ENCODE data around the gene LRIT1.

The LRIT1 gene

DNA sequence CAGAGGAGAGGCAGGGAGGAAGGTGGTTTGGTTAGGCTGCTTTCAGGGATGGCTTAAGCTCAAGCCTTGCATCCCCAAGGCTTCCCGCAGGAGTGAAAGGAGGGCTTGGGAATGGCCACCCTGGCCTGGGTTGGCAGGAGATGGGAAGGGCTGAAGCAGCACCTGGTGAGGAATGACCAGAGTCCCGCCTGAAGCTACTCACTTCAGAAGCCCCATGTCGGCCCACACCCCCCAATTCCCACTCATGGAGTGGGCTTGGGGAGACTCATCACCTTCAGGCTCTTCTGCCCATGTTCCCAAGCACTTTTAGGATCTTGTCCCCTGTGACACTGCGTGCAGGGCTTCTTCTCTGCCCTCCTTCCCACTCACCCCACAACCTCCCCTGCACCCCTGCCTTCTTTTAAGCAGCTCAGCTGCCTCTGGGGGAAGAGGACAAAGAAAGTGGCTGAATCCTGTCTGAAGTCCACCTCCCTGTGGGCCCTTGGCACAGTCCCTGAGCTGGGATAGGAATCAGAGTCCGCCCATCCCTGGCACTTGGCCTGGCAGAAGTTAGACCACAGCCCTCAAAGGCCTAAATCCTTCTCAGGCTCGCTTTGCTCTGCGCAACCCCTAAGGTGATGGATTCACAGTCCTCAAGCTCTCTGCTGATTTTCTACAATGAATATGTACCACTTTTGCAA is 20.0 kb upstream of the LRIT1 start:
- Mint-ChIP-seq H3K4me1 (peaks cover 6% of the 10 kb centered on the region), H3K27me3 (peaks cover 65% of the 10 kb centered on the region), H3K27ac (no peak overlapping the region), H3K9me3 (no peaks in the 10 kb centered on the region), H3K4me3 (no peak overlapping the region), H3K36me3 (no peaks in the 10 kb centered on the region)
- no peak for ATAC-seq

DNA sequence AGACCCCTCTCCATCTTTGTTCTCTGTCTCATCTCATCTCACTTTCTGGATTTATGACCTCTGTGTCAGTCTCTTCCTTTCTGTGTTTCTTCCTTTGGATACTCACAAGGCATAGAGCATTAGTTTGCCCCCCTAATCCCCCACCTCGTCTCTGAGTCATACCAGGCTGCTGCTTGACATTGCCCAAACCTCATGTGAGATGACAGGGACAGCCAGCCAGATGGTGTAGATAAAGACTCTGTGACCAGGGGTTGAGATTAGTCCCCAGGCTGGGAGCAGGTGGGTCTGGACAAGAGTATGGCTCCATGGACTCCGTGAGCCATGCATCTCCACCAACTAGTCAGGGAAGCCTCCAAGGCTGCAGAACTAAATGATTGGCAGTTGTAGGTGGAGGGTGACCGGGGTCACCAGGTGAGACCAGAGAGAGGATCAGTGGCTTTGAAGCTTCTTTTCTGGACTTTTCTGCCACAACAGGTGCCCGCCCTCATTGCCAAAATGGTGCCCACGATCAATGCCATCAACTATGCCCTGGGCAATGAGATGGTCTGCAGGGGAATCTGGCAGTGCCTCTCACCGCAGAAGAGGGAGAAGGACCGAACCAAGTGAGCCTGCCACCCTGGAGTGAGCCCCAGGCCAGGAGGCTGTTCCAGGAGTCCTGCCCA is 16.8 kb upstream of the LRIT1 start:
- Mint-ChIP-seq H3K9me3 (no peaks in the 10 kb centered on the region), H3K27ac (no peak overlapping the region)
- no peak for ATAC-seq

DNA sequence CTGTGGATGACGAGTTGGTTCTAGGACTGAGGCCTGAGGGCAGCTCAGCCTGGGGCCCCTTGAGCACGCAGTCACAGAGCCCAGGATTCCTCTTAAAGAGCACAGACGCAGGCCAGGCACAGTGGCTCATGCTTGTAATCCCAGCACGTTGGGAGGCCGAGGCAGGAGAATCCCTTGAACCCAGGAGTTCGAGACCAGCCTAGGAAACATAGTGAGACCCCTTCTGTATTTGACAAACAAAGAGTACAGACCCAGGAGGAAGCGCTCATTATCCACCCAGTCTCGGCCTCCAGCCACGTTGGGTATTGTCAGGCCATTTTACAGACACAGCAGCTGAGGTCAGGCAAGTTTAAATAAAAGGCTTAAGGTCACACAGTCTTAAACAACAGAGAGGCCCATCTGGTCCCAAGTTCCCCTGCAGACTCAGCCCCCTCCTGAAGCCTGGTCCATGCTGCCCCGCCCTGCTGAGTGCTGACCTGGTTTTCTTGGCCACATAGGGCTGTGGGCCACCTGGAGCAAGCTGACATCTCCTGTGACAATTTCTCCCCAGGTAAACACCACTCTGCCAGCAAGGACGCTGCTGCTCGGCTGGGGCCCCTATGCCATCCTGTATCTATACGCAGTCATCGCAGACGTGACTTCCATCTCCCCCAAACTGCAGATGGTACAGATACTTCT is 16.1 kb upstream of the LRIT1 start:
- no peak for ATAC-seq
- no peaks in the 10 kb centered on the region for H3K36me3 Mint-ChIP-seq
- H3K9me3 Mint-ChIP-seq = no peaks in the 10 kb centered on the region
- H3K4me3 Mint-ChIP-seq = no peak overlapping the region
- H3K27ac Mint-ChIP-seq = no peak overlapping the region
- H3K4me1 Mint-ChIP-seq = no peaks in the 10 kb centered on the region
- H3K27me3 Mint-ChIP-seq = peaks cover 33% of the 10 kb centered on the region

More for the DNA sequence above, 16.8 kb upstream of the LRIT1 start:
- peaks cover 39% of the 10 kb centered on the region for H3K27me3 Mint-ChIP-seq
- H3K4me1 Mint-ChIP-seq = no peaks in the 10 kb centered on the region
- H3K36me3 Mint-ChIP-seq = no peaks in the 10 kb centered on the region
- H3K4me3 Mint-ChIP-seq = no peak overlapping the region

DNA sequence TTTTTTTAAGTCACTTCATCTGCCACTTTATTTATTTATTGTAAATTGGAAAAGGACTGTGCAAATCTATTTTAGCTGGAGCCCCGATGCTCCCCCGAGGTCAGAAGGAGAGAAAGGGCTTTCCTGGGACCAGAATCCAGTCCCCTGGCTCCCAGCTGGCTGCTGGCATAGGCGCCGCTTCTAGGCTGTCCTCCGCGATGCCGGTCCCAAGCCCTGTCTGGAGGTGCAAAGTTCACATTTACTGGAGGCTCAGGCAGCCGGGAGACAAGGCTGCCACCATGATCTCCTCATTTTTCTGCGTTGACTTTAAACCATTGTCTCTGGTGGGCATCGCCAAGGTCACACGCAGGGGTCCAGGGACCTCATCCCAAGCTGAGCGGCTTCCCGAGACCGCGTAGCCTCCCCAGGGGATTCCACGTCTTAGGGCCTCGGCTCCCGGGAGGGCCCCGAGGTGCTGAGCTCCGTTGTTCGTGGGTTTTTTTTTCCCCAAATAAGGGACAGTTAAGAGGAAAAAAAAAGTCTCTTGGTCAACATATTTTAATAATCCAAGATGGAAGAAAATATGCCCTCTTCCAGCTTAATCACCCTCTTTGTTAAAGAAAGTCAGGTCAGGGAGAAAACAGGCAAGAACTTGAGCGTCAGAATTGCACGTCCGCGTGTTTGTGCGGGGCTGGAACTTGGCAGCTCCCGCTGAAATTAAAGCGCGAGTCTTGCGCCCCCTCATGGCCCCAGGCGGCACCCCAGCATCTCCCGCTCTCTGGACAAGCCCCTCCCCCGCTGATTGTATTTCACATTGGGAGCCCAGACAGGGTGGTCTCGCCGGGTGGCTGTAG is 15.4 kb upstream of the LRIT1 start:
- Mint-ChIP-seq H3K36me3 (no peaks in the 10 kb centered on the region), H3K4me1 (no peaks in the 10 kb centered on the region), H3K27me3 (peaks cover 32% of the 10 kb centered on the region), H3K4me3 (no peak overlapping the region), H3K27ac (no peak overlapping the region), H3K9me3 (no peaks in the 10 kb centered on the region)
- no peak for ATAC-seq

DNA sequence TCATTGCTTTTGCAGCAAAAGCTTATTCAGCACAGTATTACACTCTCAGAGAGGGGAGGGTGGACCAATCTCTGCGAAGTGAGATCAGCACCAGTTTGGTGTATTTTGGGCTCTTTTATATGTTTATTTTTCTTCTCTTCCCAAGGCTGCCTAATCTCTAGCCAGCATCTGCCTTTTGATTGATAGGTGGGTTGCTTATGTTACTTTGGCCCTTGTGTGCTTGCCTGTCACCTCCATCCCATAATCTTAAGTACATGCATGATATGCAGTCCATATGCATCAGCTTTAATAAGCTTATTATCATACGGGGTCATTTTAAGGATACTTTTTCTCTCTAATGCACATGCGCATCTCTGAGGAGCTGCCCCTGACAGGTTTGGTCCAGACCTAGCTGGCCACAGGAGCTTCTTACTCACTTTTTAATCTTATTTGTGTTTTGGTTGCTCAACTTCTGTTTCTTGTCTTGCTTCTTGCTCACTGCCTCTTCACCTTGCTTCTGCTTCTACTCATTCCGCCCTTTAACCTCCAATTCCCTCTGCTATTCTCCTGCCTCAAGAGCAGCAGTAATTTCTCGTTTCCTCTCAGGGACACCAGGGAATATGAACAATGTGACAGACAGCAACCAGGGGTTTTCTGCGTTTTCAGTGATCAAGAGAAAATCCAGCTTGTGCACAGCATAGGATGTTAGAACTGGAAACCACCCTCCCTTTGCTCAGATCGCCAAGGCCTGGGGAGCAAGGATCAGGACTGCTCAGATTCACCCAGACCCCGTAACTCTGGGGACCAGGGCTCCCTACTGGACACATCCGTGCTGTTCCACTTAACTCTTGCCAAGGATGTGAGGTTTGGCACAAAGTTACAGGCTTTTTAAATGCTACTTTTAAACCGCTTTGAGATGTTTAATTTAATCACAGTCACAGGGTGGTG is 13.5 kb upstream of the LRIT1 start:
- ATAC-seq = no peak
- peaks cover 25% of the 10 kb centered on the region for H3K27me3 Mint-ChIP-seq
- H3K4me1 Mint-ChIP-seq = no peaks in the 10 kb centered on the region
- no peaks in the 10 kb centered on the region for H3K9me3 Mint-ChIP-seq
- H3K4me3 Mint-ChIP-seq = no peak overlapping the region
- H3K27ac Mint-ChIP-seq = no peak overlapping the region
- H3K36me3 Mint-ChIP-seq = no peaks in the 10 kb centered on the region

DNA sequence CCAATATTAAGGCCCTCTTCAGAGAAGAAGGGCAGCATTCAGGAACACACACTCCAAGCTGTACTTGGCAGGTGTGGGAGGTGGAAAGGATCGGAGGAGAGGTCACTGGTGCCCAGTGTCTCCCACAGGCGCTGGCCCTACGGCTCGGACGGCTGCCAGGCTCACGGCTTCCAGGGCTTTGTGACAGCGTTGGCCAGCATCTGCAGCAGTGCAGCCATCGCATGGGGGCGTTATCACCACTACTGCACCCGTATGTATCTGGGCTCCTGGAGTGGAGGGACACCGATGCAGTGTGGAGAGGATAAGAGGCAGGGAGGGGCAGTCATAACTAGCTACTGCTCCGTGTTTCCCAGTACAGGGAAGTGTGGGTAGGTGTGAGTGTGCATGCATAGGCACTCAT is 7.4 kb upstream of the LRIT1 start:
- Mint-ChIP-seq H3K9me3 (no peaks in the 10 kb centered on the region), H3K27me3 (no peaks in the 10 kb centered on the region), H3K27ac (no peak overlapping the region), H3K4me1 (no peaks in the 10 kb centered on the region), H3K4me3 (no peak overlapping the region), H3K36me3 (no peaks in the 10 kb centered on the region)
- ATAC-seq = no peak

DNA sequence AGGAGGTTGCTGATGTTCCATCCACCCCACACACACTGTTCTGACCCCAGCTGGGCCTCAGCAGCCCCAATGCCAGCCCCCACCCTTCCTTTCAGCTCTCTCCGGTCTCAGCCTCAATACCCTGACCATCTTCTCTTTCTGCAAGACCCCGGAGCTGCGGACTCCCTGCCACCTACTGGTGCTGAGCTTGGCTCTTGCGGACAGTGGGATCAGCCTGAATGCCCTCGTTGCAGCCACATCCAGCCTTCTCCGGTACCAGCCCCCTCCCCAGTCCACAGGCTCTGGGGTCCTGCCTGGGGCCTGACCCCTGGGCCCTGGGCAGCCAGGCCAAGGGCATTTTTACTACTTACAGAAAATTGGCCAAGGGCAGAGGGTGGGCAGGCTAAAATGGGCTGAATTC is 6.2 kb upstream of the LRIT1 start:
- no peak for ATAC-seq
- Mint-ChIP-seq H3K4me3 (no peak overlapping the region), H3K4me1 (no peaks in the 10 kb centered on the region), H3K9me3 (no peaks in the 10 kb centered on the region), H3K27me3 (no peaks in the 10 kb centered on the region), H3K27ac (no peak overlapping the region), H3K36me3 (no peaks in the 10 kb centered on the region)

DNA sequence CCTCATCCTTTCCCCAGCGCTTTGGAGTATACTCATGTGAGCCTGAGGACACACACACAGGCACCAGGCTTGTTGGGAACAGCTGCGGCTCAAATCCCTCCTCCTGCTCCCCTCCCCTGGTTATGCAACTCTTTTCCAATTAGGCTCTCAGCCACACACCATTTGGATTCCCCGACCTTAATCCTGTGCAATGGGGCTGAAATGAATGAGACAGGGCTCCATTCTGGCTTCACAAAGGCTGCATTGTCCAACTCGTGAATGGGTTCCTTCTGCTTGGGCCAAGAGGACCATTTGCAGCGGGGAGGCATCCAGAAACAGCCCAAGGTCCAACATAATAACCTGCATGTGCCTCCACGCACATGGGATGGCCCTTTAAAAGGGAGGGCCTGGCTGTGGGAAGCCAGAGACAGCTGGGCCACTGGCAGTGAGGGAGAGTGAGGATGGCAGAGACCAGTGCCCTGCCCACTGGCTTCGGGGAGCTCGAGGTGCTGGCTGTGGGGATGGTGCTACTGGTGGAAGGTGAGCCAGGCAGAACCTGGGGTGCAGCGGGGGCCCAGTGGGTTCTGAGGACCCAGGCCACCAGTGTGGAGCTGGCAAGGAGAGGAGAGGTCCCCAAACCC is 3.4 kb upstream of the LRIT1 start, which contains the start of gene RGR:
RGR (plus strand) TSS at position 403 of the 620 bp plus-strand sequence; CDS start at position 441, 38 bp downstream.
- H3K27me3 Mint-ChIP-seq = no peaks in the 10 kb centered on the region
- no peak within 1 kb of the TSS for H3K4me3 Mint-ChIP-seq
- ATAC-seq = no peak

DNA sequence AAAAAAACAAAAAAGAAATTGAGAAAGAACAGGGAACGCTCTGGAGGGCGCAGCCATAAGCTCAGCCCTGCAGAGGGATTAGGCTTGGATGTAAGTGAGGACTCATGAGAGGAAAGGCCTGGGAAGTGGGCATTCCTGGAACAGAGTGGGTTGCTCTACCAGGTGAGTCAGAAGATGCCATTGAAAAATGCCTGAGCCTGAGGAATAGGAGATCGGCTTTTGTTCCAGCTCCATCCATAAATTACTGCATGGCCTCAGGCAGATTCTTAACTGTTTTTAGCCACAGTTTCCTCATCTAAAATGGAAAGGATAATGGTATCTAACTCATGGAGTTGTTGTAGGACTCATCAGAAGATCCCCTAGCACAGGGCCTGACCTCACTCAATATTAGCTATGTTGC is 2.4 kb upstream of the LRIT1 start:
- no peak for ATAC-seq
- H3K27ac Mint-ChIP-seq = no peak overlapping the region

More for the DNA sequence above, 3.4 kb upstream of the LRIT1 start, which contains the start of gene RGR:
- Mint-ChIP-seq H3K9me3 (no peaks in the 10 kb centered on the region), H3K27ac (no peak within 1 kb of the TSS), H3K36me3 (no peaks in the 10 kb centered on the region), H3K4me1 (no peaks in the 10 kb centered on the region)

DNA sequence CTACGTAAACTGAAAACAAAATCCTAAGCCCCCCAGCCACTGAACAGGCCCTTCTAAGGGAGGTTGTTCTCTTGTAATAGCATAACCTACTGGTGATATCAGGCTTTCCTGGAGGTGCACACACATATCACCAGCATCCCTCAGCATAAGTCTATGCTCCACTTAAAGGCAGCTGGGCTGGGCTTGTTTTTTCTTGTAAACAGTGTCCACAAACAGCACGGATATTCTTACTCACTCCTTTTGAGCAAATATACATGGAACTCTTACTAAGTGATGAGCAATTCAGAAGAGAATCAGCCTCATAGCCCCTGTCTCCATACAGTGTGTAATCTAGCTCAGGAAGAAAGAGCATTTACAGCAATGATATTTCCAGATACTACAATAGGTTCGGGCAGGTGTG is 2.4 kb downstream of the LRIT1 start:
- H3K27me3 Mint-ChIP-seq = peaks cover 19% of the 10 kb centered on the region
- no peak overlapping the region for H3K4me3 Mint-ChIP-seq
- no peak for ATAC-seq
- no peak overlapping the region for H3K27ac Mint-ChIP-seq
- no peaks in the 10 kb centered on the region for H3K9me3 Mint-ChIP-seq
- no peaks in the 10 kb centered on the region for H3K4me1 Mint-ChIP-seq
- no peaks in the 10 kb centered on the region for H3K36me3 Mint-ChIP-seq

More for the DNA sequence above, 2.4 kb upstream of the LRIT1 start:
- H3K4me3 Mint-ChIP-seq = no peak overlapping the region
- H3K9me3 Mint-ChIP-seq = no peaks in the 10 kb centered on the region
- H3K4me1 Mint-ChIP-seq = no peaks in the 10 kb centered on the region
- no peaks in the 10 kb centered on the region for H3K27me3 Mint-ChIP-seq
- H3K36me3 Mint-ChIP-seq = no peaks in the 10 kb centered on the region

DNA sequence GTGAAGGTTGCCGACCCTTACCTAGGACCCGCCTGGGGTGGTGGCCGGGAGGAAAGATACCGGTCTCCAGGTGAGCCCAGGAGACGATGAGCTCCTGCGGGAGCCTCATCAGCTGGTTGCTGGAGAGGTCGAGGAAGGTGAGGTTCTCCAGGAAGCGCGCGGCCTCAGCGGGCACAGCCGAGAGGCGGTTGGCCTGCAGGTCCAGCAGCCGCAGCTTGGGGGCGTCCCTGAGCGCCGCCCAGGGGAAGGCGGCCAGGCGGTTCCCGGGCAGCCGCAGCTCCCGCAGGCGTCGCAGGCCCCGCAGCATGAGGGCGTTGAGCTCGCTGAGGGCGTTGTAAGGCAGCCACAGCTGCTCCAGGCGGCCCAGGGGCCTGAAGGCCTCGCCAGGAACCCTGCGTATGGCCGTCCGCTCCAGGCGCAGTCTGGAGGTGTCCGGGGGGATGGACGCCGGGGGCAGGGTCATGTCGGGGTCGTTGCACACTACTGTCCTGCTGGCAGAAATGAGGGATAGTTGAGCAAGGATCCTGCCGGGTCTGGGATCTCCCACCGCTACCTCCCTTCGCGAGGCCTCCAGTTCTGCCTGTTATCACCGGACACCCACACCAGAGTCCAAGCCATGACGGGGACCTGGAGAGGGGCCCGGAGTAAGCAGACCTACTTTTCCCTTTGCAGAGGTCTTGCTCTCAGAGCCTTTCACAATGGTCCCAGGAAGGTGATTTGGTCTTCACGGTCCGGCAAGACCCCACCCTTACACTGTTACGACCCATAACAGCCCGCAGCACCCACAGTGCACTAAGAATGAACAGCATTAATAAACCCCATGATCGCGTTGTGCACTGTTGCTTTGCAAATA is 3.9 kb downstream of the LRIT1 start:
- no peaks in the 10 kb centered on the region for H3K4me1 Mint-ChIP-seq
- H3K9me3 Mint-ChIP-seq = no peaks in the 10 kb centered on the region
- no peak overlapping the region for H3K27ac Mint-ChIP-seq
- no peak overlapping the region for H3K4me3 Mint-ChIP-seq
- H3K27me3 Mint-ChIP-seq = peaks cover 24% of the 10 kb centered on the region
- no peak for ATAC-seq
- no peaks in the 10 kb centered on the region for H3K36me3 Mint-ChIP-seq

DNA sequence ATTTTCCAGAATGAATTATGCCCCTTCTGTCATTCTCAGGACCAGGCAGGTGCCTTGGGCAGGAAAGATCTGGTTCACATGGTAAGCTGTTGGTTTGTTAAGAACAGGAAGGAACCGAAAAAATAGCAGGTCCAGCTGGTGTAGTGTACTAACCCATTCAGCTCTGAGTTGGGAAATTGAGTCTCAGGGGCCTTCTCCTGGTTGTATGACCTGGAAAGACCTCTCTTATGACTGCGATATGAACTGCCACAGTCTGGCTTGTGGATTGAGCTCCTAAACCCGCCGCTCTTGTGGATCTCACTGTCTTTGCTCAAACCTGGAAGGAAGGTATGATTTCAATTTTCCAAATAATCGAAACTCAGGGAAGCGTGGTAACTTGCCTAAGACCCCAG is 4.5 kb downstream of the LRIT1 start:
- Mint-ChIP-seq H3K36me3 (no peaks in the 10 kb centered on the region), H3K27ac (no peak overlapping the region), H3K27me3 (peaks cover 30% of the 10 kb centered on the region), H3K4me1 (no peaks in the 10 kb centered on the region), H3K4me3 (no peak overlapping the region), H3K9me3 (no peaks in the 10 kb centered on the region)
- no peak for ATAC-seq

DNA sequence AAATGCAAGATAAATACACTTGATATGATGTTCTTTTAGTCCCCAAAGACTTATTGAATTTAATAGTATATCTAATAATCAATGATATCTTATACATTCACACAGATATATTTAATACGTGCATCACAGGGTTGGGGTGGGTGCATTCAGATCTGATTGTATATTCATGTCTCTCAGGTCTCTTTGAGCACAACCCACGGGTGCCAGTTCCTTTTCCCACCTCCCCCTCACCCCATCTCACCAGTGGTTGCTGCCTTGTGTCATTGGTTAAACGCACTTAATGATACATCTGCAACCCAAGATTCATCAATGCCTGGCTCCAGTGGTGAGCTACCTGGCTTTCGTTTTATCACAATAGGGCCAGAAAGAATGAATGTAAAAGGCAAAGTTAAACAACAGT is 6.2 kb downstream of the LRIT1 start:
- H3K4me1 Mint-ChIP-seq = no peaks in the 10 kb centered on the region
- H3K27me3 Mint-ChIP-seq = peaks cover 35% of the 10 kb centered on the region
- ATAC-seq = no peak
- H3K36me3 Mint-ChIP-seq = no peaks in the 10 kb centered on the region
- H3K4me3 Mint-ChIP-seq = no peak overlapping the region
- no peak overlapping the region for H3K27ac Mint-ChIP-seq
- no peaks in the 10 kb centered on the region for H3K9me3 Mint-ChIP-seq

Data from stimulated activated memory B cell treated with anti-CD40 and anti-IgM and Interleukin-4, amounts not matched to agents 10 μg/mL and 1 μg/mL and 100 μg/mL, for 72 hours (primary cell).